Common myeloid progenitor, CD34-positive (primary cell): Measurements from ENCODE around the gene LDHA.

Experiments used
- CTCF ChIA-PET: fragments of 350-600 bp; sonication (Branson Sonifier 250); formaldehyde crosslinking; loops from one replicate; lab custom pipeline; 2021; ENCODE audit warnings: antibody characterized with exemption; lab: Charles Lee
- POLR2A ChIA-PET: fragments of 350-600 bp; sonication (Branson Sonifier 250); formaldehyde crosslinking; loops from one replicate; lab custom pipeline; 2021; ENCODE audit warnings: antibody characterized with exemption; lab: Charles Lee
- DNase-seq, 3 donors: peaks; one replicate each; pipeline versions ENCODE4 v3.0.0 to v3.0.0-alpha.2; 2013
- H3K27ac ChIP-seq, 2 experiments: 1 replicate in 1 of 2; 2 replicates in 1 of 2; pipeline ENCODE4 v1.7.0; 2013; ENCODE audit warnings: inconsistent platforms in 2 of 2, low read length in 2 of 2, mild to moderate bottlenecking in 2 of 2, low read depth in 1 of 2, moderate library complexity in 1 of 2; ENCODE audit not compliant: severe bottlenecking in 2 of 2, insufficient read depth in 1 of 2, poor library complexity in 1 of 2
- H3K27me3 ChIP-seq, 5 experiments: replicated peaks in 2 of 5; 1 replicate in 3 of 5; 2 replicates in 2 of 5; pipeline versions ENCODE4 v1.6.1 to v1.7.0; 2013; ENCODE audit warnings: low read length in 4 of 5, mild to moderate bottlenecking in 2 of 5, moderate library complexity in 2 of 5, inconsistent platforms in 1 of 5; ENCODE audit not compliant: insufficient read depth in 5 of 5, control insufficient read depth in 4 of 5
- H3K36me3 ChIP-seq, 4 experiments: 1 replicate in 2 of 4; 2 replicates in 2 of 4; pipeline versions ENCODE4 v1.6.1 to v1.7.0; 2013; ENCODE audit warnings: low read length in 3 of 4, control low read depth in 1 of 4, mild to moderate bottlenecking in 1 of 4; ENCODE audit not compliant: control insufficient read depth in 4 of 4, insufficient read depth in 4 of 4
- H3K4me1 ChIP-seq, 4 experiments: 1 replicate in 3 of 4; 2 replicates in 1 of 4; pipeline versions ENCODE4 v1.6.1 to v1.7.1; 2013; ENCODE audit warnings: low read length in 3 of 4, mild to moderate bottlenecking in 3 of 4, control low read depth in 1 of 4, inconsistent platforms in 1 of 4, moderate library complexity in 1 of 4; ENCODE audit not compliant: control insufficient read depth in 4 of 4, insufficient read depth in 4 of 4; ENCODE audit errors: control extremely low read depth in 1 of 4
- H3K4me3 ChIP-seq, 7 experiments: 1 replicate in 4 of 7; 2 replicates in 3 of 7; pipeline versions ENCODE4 v1.5.1 to v1.7.0; 2013; ENCODE audit warnings: mild to moderate bottlenecking in 7 of 7, low read length in 6 of 7, moderate library complexity in 6 of 7, inconsistent platforms in 2 of 7, low read depth in 2 of 7, control low read depth in 1 of 7; ENCODE audit not compliant: insufficient read depth in 4 of 7, control insufficient read depth in 1 of 7; ENCODE audit errors: extremely low read depth in 1 of 7
- H3K9me3 ChIP-seq, 5 experiments: 1 replicate in 4 of 5; 2 replicates in 1 of 5; pipeline versions ENCODE4 v1.6.1 to v1.7.1; 2013; ENCODE audit warnings: low read length in 4 of 5, mild to moderate bottlenecking in 2 of 5, inconsistent platforms in 1 of 5, low read depth in 1 of 5, moderate library complexity in 1 of 5; ENCODE audit not compliant: control insufficient read depth in 4 of 5, insufficient read depth in 2 of 5; ENCODE audit errors: control extremely low read depth in 1 of 5
- WGBS: methylation state at CpG from one replicate; pipeline ENCODE4 v1.1.5; 2013; ENCODE audit not compliant: insufficient coverage; 5-methylcytosine and 5-hydroxymethylcytosine counted together

LDHA gene

DNA sequence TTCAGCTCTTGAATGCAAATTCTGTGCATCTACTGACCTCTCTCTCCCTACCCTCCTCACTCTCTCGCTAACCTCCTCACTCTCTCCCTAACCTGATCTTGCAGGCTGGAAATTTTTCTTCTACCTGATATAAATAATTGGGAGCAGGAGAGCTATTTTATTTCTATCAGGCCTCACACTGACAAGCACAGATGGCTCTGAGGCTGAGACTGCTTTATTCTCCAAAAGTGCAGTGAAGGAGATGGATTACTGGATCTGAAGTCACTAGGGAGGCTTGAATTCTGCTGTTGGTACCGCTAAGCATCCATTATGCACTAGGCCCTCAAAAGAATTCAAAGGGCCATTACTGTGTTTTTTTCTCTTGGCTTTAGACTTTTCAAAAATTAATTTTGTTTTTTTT lies 19.4 kb upstream of the LDHA start:
- no peaks in the 10 kb centered on the region for H3K36me3 ChIP-seq
- POLR2A ChIA-PET: no interaction called here
- DNase-seq: no peak

DNA sequence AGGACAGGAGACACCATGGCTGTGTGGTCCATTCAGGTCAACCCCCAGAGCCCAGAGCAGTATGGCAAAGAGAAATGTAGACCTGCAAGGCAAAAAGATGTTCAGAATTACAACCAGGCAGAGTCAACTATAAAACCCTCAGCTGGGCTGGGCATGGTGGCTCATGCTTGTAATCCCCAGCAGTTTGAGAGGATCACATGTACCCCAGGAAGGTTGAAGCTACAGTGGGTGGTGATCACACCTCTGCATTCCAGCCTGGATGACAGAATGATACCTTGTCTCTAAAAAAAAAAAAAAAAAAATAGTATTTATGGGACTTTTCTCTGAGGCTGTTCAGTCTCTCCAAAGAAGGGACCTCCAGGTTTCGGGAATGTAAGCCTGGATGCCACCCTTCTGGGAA lies 18.4 kb upstream of the LDHA start:
- H3K4me3 ChIP-seq: no peak overlapping the region
- no peaks in the 10 kb centered on the region for H3K9me3 ChIP-seq
- H3K27ac ChIP-seq: no peak overlapping the region
- ChIA-PET CTCF (no interaction called here), POLR2A (no interaction called here)
- peaks cover 4 to 22% (median 6%) of the 10 kb centered on the region in 4 experiments for H3K4me1 ChIP-seq
- H3K36me3 ChIP-seq: no peaks in the 10 kb centered on the region
- DNase-seq: no peak
- 100% methylated on average over 1 of the region's 1 CpG for WGBS
- H3K27me3 ChIP-seq: no peaks in the 10 kb centered on the region

More for the DNA sequence above, 19.4 kb upstream of the LDHA start:
- WGBS: 100% methylated on average over 1 of the region's 2 CpGs
- Histone ChIP-seq H3K9me3 (no peaks in the 10 kb centered on the region), H3K4me3 (no peak overlapping the region), H3K27ac (no peak overlapping the region), H3K27me3 (no peaks in the 10 kb centered on the region), H3K4me1 (peaks cover 4 to 23% (median 6%) of the 10 kb centered on the region in 4 experiments)
- CTCF ChIA-PET: no interaction called here

DNA sequence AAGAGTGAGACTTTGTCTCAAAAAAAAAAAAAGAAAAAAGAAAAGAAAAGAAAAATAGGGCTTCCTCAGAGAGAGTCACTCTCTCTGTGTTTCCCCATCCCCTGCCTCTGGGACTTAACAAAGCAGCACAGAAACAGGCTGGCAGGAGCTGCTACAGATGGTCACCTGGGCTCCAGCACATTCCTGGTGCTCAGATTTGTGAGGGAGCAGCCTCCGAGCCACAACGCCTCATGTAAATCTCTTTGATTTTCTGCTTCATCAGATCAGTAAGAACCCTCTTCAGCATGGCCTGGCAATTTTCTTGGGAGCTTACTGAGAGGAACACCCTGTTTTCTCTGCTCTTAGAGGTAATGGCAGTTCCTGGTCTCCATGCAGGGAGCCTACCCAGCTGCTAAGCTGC lies 15.2 kb upstream of the LDHA start:
- POLR2A ChIA-PET: no interaction called here
- CTCF ChIA-PET: no interaction called here

DNA sequence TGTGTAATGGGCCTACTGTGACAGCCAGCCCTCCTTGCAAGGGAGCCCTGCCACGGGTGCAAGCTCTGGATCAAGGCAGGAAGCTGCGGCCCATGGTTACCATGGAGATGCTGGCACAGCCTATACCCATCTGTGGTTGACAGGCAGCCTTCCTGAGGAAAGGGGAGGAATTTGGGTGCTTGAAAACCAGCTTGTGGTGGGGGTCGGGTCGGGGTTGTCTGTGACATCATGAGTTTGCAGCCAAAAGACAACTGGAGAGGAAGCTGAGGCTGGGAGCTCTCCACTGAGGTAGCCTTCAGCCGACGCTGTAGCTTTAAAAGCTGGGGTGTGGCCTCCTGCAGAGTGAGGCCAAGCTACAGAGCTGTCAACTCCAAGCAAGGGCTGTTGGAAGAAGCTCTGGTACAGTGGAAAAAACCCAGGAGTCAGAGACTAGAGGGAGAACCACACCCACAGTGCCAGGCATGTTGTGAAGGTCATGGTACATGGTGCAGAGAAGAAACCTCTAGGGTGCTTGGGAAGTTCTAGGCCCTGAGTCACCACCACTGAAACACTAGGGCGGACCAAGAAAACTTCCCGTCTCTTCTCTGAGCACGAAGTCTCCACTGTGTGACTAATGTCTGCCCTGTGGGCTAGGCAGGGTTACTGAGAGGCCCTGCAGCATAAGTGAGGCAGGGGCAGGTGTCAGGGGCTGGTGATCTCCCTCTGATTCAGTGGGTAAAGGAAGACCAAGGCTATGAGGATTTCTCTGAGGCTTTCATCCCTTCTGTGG lies 10.8 kb upstream of the LDHA start:
- peak overlapping the region in 4 of 7 experiments; percentile 11 to 38 (median 31) for H3K4me3 ChIP-seq
- no peaks in the 10 kb centered on the region for H3K36me3 ChIP-seq
- no peaks in the 10 kb centered on the region for H3K9me3 ChIP-seq
- ChIA-PET CTCF (interaction anchor here (0.8 to 3.7 kb wide), 7 partner anchors 12 to 52 kb away, joined by 3 to 35 read pairs (median 4); partner anchors contain the start of gene LDHA), POLR2A (interaction anchor here (0.6 to 3.3 kb wide), 7 partner anchors 9 to 143 kb away, joined by 3 to 55 read pairs (median 4); partner anchors contain the start of genes HPS5 and LDHA)
- H3K27me3 ChIP-seq: no peaks in the 10 kb centered on the region
- peak overlapping the region; percentile 48 to 87 for H3K27ac ChIP-seq
- DNase-seq: peak; percentile 80 to 98 (median 96)
- WGBS: 0% methylated on average over 6 of the region's 9 CpGs
- peaks cover 12 to 53% (median 37%) of the 10 kb centered on the region in 4 experiments for H3K4me1 ChIP-seq

More for the DNA sequence above, 15.2 kb upstream of the LDHA start:
- Histone ChIP-seq H3K36me3 (no peaks in the 10 kb centered on the region), H3K27me3 (no peaks in the 10 kb centered on the region), H3K9me3 (no peaks in the 10 kb centered on the region), H3K27ac (no peak overlapping the region), H3K4me1 (peaks cover 14 to 26% (median 23%) of the 10 kb centered on the region in 4 experiments), H3K4me3 (no peak overlapping the region)
- no peak for DNase-seq
- WGBS: no CpG with 5 or more reads among the region's 2 CpGs

DNA sequence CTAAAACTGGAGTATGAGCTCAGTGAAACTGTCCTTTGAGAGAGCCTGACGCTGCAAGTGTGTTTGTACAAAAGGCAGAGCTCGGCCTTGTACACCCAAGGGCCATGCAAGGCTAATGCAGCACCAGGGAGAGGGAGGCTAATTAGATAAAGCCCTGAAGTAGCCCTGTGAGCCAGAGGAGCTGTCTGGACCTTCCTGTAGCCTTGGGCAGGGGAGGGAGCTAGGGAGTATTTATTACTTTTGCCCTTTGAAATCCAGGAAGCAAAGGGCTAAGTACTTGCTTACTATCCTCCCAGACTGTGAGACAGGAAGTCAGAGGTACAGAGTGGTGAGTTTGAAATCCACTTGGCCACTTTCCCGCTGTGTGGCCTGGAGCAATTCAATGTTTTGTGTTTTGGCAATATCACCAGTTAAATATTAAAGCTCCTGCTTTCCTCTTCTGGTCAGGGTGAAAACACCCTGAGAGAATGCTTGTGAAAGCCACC lies 10.2 kb upstream of the LDHA start:
- DNase-seq: peak in 2 of 3 donors; percentile 33 to 37
- Histone ChIP-seq H3K9me3 (no peaks in the 10 kb centered on the region), H3K27me3 (no peaks in the 10 kb centered on the region), H3K4me3 (peak overlapping the region in 4 of 7 experiments; percentile 5 to 48 (median 40)), H3K4me1 (peaks cover 12 to 50% (median 36%) of the 10 kb centered on the region in 4 experiments), H3K36me3 (no peaks in the 10 kb centered on the region), H3K27ac (peak overlapping the region; percentile 48 to 87)
- ChIA-PET POLR2A (interaction anchor here (0.7 to 3.3 kb wide), 6 partner anchors 8 to 142 kb away, joined by 3 to 55 read pairs (median 4); partner anchors contain the start of genes HPS5 and LDHA), CTCF (interaction anchor here (0.8 to 3.7 kb wide), 5 partner anchors 11 to 36 kb away, joined by 3 to 35 read pairs (median 4); partner anchors contain the start of gene LDHA)
- 51% methylated on average over 3 of the region's 3 CpGs for WGBS

DNA sequence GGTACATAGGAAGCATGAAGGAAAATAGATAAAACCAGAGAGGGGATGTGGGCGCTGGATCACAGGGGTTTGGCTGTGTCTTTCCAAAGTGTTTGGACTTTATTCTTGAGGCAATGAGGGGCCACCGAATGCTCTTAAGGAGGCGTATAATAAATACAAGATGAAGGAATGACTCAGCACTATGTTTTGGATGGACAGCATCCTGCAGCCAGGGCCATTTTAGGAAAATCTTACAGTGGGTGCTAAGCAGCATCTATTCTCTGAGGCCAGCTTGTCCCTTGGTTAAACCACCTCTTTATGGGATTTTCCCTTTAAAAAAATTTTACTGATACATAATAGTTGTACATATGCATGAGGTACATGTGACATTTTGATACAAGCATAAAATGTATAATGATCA lies 4.3 kb upstream of the LDHA start:
- peaks cover 5 to 53% (median 24%) of the 10 kb centered on the region in 4 experiments for H3K4me1 ChIP-seq
- no peaks in the 10 kb centered on the region for H3K36me3 ChIP-seq
- no peaks in the 10 kb centered on the region for H3K9me3 ChIP-seq
- DNase-seq: peak in 1 of 3 donors; percentile 40
- no peaks in the 10 kb centered on the region for H3K27me3 ChIP-seq
- POLR2A ChIA-PET: no interaction called here
- no peak overlapping the region for H3K27ac ChIP-seq
- 30% methylated on average over 3 of the region's 3 CpGs for WGBS
- no peak overlapping the region for H3K4me3 ChIP-seq
- CTCF ChIA-PET: no interaction called here
